GM19395 (cell line): Measurements from ENCODE around the gene DAZAP2.
"Not testable (repeated sequence)": the region's sequence is repeated elsewhere in the genome, so short reads cannot be mapped to it uniquely, and the experiment has no call there.

ENCODE experiments used
- ATAC-seq: cut with Tn5 transposase; IDR thresholded peaks from one replicate; pipeline ENCODE4 v1.9.1; 2021; ENCODE audit warnings: mild to moderate bottlenecking, moderate library complexity; ENCODE audit not compliant: unreplicated experiment

Gene DAZAP2

DNA sequence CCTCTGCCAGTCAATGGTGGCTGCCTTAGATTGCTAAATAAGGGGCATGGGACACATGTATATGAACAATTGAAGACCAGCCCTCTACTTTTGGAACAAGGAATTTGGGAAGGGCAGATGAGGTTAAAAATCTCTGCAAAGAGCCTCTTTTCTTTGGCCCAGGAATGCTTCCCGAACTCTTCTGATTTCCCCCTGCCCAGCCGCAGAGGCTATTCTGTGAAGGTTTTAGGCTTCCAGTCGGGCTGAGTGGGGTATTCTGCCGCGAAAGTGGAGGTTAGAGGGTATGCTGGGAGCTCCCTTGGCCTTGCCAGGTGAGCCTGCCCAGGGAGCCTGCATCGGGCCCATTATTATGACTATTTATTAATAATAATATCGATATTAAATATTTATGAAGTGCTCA is 22.0 kb upstream of the DAZAP2 start:
- ATAC-seq = no peak

DNA sequence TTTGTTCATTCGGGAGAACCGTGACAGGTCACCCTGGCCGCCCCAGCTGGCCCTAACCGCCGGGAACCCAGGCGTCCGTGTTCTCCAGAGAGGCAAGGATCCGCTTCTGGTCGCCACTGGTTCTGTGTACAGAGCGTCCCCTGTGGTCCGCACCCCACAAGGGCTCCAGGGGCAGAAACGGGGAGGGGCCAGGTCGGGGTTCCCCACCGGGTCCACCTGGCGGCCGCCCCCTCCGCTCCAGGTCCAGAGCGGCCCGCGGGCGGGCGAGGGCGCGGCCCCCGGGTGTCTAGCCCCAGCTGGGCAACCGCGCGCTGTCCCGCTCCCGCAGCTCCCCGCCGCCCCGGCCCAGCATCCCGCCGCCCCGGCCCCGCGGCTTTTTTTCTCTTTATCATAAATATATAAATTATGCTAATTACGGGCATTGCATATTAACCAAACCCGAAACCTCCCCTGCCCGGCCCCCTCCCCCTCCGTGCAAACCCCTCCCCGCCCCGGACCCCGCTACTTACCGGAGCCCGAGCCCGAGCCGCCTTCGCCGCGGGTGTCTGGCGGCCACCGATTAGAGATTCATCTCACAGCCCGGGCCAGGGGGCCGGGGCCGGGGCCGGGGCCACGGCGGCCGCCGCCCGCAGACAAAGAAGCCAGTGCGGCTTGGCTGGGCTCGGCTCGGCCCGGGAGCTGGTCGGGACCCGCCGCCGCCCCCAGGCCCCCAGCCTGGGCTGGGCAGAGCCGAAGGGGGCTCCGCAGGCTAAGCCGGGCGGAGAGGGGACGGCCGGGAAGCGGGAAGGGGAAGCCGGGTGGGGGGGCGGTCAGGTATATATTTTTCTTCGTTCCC is 21.3 kb upstream of the DAZAP2 start:
- ATAC-seq = peak; percentile 31

DNA sequence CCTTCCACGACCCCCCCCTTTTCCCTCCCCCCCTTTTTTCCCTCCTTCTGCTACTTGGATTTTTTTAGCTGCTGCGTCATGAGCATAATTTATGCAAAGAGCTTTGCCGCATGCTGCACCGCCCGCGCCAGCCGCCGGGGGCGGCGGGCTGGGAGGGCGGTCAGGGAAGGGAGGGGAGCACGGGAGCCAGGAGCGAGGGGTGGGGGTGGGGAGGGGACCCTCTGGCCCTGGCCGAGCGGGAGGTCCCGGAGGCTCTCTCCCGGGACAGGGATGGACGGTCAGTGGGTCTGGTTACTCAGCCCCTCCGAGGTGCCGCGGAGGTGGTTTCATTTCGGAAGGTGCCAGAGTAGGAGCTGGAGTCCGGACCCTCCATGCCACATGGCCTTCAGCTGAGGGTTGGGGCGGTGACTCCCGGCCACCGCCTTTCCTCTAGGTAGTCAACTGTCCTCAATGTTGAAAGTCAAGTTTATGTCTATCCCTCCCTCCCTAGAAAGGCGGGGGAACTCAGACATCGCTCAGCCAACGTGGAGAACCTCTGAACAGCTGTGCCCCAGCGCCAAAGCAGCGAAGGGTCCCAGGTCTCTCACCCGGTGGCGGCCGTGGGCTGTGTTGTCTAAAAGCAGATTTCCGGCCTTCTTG is 20.5 kb upstream of the DAZAP2 start, which contains the start of gene POU6F1:
Gene POU6F1 (minus strand): TSS at position 95 of the 639 bp plus-strand sequence. CDS start 11,226 bp downstream, outside the sequence.
- peak; percentile 76 for ATAC-seq

DNA sequence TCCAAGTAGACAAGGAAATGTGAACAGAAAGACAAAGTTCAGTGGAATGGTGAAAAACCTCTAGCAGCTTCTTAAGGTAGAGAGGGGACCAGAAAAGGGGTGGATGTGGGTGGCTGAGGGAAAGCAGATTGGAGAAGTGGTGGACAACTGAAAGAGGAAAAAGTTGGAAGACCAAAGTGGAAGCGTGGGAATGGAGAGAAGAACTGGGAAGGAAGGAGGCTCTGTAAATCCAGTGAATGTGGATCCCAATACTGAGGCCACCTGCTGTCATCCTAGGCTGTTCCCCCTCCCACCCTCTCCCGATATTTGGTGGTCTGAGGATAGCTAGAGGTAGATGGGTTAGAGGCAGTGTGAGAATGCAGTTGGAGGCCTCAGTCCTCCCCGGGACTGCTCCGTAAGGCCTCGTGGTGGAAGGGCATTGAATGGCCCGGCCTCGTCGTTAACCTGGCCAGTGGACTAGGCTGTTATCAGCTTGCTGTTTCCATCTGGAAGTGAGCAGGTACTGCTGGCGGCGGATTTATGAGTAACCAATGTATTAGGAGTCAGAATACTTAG is 19.9 kb upstream of the DAZAP2 start:
- ATAC-seq = no peak

DNA sequence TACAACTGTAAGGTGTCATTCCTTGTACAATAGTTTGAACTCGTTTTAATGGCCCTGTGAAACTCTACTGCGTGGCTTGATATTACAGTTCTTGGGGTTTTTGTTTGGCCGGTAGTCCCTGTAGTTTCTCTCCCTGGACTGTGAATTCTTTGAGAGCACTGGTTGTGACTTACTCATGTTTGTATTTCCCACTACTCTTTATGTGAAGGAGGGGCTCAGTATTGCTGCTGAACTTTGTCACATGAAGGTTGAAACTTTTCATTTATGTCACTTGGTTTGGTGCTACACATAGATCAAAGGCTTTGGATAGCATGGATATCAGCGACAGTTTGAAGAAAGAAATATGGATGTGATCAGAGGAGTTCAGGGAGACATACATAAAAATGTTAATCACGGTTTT is 19.3 kb upstream of the DAZAP2 start:
- no peak for ATAC-seq

DNA sequence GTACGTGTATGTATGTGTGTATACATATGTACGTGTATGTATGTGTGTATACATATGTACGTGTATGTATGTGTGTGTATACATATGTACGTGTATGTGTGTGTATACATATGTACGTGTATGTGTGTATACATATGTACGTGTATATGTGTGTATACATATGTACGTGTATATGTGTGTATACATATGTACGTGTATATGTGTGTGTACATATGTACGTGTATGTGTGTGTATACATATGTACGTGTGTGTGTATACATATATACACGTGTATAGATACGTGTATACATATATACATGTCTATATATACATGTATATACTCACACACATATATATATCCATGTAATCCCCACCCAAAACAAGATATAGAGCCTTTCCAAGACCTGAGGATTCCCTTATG is 18.8 kb upstream of the DAZAP2 start:
- not testable (repeated sequence) for ATAC-seq

DNA sequence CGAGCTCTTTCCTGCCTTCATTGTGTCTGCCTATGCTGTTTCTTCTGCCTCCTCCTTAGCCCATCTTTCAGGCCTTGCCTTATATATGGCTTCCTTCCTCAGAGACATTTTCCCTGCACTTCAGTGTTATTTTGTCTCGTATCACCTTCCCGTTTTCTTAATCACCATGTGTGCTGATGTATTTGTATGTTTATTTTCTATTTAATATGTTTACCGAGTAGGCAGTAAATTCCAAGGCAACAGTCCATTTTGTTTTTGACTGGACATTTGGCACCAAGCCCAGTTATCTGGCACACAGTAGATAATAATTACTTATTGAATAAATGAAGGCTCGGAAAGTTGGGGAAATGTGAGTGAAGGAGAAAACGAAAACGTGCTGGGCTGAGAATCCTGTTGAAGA is 16.2 kb upstream of the DAZAP2 start:
- ATAC-seq = no peak

DNA sequence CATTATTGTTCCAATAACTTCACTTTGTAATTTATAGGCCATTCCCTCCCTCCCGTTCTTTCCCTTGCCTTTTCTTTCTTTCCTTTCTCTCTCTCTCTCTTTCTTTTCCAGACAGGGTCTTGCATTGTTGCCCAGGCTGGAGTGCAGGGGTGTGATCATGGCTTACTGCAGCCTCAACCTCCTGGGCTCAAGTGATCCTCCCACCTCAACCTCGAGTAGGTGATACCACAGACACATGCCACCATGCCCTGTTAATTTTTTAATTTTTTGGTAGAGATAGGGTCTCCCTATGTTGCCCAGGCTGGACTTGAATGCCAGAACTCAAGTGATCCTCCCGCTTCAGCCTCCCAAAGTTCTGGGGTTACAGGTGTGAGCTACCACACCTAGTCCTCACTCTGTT is 14.0 kb upstream of the DAZAP2 start:
- no peak for ATAC-seq

DNA sequence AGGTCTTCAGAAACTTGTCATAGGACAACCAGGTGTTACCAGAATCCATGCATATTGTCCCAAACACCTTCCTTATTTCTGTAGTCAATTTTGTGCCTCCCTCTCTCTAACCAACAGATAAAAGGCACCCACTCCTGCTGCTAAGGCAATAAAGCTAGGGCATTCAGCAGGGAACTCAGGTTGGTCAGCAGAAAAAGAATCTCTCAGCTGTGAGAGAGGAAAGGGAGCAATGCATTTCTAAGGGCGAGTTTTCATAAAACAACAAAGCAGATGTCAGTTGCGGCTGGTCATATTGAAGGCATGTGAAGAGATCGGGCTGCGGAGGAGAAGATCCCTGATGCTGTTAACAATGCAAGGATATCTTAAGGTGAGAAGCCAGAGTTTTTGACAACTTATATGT is 13.4 kb upstream of the DAZAP2 start:
- ATAC-seq = no peak

DNA sequence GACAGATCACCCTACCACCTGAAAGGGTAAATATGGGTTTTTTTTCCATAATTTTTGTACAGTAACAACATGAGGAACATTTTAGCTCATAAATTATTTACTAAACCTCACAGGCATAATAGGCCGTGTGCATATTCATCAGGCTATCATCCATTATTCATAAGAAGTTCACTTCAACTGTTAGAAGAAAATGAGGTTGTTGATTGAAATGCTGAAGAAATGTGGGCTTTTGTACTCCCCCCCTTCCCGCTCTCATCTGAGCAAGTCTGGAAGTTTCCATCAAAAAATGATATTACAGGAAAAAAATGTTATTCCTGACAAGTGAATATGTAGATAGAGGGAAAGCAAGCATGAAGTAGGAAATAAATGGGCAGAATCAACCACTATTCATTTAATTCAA is 12.9 kb upstream of the DAZAP2 start:
- ATAC-seq = no peak

DNA sequence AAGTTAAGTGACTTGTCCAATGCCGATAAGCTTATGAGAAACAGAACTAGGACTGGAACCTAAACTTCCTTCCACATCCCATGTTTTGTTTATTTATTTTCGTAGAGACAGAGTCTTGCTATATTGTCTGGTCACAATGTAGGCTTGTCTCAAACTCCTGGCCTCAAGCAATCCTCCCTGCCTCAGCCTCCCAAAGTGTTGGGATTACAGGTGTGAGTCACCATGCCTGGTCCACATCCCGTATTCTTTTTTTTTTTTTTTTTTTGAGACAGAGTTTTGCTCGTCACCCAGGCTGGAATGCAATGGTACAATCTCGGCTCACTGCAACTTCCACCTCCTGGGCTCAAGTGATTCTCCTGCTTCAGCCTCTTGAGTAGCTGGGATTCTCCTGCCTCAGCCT is 11.5 kb upstream of the DAZAP2 start:
- not testable (repeated sequence) for ATAC-seq

DNA sequence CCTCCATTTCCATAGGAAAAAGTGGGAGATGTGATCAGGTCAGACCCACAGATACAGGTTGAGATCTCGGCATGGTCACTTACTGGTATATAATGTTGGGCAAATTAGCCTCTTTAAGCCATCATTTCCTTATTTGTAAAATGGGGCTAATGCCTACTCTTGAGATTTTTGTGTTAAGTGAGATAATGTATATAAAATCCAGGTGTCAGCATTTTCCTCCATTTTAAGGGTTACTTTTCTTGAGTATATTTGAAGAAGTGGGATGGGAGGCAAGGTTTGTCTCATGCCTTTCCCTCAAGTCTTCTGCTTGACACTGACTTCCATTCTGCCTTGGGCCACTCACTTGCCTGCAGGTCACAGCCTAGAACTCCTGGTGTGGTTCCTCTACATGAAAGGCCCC is 10.7 kb upstream of the DAZAP2 start:
- ATAC-seq = no peak

DNA sequence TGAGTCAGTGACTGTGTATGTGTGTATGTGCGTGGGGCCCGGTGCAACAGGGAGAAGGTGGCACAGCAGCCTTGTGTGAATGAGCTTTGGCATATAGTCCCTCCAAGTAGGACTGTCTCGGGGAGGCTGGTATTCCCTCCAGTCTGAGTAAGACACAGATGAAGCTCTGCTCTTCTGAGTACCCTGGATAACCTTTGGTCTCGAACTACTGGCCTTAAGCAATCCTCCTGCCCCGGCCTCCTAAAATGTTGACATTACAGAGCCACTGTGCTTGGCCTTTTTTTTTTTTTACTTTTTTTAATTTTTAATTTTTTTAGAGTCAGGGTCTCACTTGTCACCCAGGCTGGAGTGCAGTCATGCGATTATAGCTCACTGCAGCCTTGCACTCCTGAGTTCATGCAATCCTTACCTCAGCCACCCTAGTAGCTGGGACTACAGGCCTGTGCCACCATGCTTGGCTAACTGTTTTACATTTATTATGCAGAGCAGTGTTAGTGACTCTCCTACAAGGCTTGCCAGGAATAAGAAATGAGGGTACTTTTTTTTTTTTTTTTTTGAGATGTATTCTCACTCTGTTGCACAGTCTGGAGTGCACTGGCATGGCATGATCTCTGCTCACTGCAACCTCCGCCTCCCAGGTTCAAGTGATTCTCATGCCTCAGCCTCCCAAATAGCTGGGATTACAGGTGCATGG is 9.4 kb upstream of the DAZAP2 start:
- ATAC-seq = no peak

DNA sequence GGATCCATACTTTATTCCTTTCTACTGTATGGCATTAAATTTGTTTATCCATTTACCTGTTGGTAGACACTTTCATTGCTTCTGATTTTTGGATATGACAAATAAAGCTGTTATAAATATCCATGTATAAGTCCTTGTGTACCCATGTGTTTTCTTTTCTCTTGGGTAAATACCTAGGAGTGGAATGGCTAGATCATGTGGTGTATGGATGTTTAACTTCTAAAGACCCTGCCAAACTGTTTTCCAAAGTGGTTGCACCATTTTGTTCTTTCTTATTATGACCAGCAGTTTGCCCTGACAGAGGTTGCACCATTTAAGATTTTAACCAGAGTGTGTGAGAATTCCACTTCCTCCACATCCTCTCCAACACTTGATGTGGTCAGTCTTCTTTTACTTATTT is 6.0 kb upstream of the DAZAP2 start:
- ATAC-seq = no peak

DNA sequence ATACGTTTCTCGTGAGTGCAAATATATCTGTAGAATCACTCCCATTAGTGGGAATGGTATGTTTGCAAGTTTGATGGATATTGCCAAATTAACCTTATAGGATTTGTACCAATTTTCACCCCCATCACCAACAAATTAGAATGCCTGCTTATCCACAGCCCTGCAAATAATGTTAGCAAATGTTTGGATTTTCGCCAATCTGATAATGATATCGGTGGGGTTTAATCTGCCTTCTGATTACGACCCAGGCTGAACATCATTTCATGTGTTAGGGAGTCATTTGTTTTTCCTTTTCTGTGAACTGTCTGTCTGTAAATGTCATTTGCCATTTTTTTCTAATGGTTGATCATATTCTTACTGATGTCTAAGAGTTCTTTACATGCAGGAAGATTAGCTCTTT is 4.1 kb upstream of the DAZAP2 start:
- no peak for ATAC-seq

DNA sequence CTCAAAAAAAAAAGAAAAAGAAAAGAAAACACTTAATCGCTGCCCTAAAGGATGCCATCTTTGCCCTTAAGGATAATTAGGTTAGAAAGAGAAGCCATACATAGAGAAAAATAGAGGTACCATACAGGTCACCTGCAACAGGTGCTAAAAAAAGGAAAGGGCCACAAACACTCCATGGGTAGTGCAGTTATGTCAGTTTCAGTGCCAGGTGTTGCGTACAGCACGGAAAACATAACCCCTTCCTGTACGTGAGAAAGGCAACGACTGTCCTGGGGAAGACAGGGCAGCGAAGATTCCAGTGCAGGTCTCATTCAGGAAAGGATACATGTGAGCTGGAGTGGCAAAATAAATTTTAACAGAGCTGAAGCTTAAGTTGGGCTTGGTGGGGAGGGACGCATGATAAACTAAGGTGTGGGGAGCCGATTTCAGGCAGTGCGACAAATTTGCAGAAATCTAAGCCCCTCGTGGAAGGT is 553 bp upstream of the DAZAP2 start:
- ATAC-seq = peak; percentile 14

DNA sequence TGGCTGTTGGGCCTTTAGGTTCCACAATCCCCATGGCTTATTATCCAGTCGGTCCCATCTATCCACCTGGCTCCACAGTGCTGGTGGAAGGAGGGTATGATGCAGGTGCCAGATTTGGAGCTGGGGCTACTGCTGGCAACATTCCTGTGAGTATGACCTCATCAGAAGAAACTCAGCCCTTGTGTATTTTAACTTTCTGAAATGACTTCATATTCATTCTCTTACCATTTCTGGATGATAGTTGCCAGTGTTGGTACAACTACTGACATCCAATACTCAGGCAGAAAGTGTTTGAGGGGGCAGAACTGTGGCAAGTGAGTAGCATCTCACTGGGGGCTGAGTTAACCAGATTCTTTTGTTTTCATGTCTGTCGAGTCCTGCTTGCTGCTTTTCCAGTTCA is 2.3 kb downstream of the DAZAP2 start:
- no peak for ATAC-seq

DNA sequence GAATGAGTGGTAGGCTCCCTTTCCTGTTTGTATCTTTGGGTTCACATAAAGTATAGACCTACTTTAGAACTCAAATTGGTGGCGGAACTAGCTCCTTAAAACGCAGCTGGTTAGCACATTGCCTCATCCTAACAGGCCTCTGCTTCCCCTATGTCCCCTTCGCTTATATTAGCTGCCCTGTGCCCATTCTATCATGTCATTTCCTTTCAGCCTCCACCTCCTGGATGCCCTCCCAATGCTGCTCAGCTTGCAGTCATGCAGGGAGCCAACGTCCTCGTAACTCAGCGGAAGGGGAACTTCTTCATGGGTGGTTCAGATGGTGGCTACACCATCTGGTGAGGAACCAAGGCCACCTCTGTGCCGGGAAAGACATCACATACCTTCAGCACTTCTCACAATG is 3.5 kb downstream of the DAZAP2 start:
- ATAC-seq = no peak

DNA sequence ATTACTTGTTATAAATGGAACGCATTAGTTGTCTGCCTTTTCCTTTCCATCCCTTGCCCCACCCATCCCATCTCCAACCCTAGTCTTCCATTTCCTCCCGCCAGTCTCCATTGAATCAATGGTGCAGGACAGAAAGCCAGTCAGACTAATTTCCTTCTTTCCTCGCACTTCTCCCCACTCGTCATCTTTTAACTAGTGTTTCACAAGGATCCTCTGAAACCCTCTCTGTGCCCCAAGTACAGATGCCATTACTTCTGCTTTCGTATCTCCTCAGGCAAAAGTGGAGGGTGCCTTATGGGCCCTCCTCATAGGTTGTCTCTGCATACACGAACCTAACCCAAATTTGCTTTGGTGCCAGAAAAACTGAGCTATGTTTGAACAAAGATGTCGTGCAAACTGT is 4.2 kb downstream of the DAZAP2 start:
- ATAC-seq = no peak

DNA sequence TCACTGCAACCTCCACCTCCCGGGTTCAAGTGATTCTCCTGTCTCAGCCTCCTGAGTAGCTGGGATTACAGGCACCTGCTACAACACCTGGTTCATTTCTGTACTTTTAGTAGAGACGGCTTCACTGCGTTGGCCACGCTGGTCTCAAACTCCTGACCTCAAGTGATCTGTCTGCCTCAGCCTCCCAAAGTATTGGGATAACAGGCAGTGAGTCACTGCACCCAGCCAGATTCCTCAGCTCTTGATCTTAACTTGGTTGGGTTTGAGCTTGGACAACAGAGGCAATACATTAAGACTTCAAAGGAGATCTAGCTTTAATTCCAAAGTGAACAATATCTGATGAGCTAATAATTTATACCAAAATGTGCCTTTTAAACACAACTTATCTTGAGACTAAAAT is 5.6 kb downstream of the DAZAP2 start:
- no peak for ATAC-seq

DNA sequence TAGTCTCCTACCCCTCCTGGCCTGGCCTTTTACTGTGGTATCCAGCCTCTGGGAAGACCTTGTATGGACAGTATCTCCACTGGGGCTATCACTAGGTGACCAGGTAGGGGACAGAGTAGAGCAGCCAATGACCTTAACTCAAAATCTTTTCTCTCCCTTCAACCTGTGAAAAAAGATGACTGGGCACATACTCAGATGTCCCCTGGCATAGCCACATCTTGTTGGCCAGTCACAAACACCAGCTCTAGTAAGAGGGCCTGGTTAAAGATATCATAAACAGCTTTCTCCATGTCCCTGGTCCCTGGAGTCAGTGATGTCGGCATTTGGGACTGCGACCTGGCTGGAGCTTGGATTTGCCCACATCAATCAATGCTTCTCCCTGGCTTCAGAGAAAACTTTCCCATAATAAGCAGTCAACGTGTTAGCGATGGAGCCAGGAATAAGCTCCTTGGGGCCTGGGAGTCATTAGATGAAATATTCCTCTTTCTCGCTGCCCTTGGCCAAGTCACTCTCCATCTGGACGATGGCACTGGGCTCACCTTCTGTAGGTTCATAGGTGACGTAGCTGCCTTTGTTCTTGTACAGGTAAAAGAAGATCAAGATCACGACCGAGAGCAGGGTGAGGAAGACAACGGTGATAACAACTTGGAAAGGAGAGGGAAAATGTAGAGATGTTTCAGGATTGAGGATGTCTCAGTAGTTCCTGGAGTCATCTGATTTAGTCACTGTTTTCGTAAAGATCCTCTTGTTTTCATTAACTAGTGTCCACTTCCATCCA is 7.0 kb downstream of the DAZAP2 start:
- no peak for ATAC-seq
